Kidney glomerular epithelial cell (primary cell): ENCODE measurements around the gene RWDD3.

ENCODE experiments used
- DNase-seq: peaks from one replicate; lab custom pipeline; 2025; lab: John Stamatoyannopoulos, UW

RWDD3 gene

GRCh38 chr1:95284420-95284819 lies 50.4 kb downstream of the RWDD3 start:
- no peak for DNase-seq

- DNase-seq, result no peak
These were observed 52.5 kb downstream of the RWDD3 start for GRCh38 chr1:95286479-95286878.

GRCh38 chr1:95287081-95287480 lies 53.1 kb downstream of the RWDD3 start:
- DNase-seq, result no peak

- no peak for DNase-seq
These were observed 53.8 kb downstream of the RWDD3 start for GRCh38 chr1:95287825-95288224.
